NB4 (cell line): ENCODE measurements around the gene SGMS1.
"Not testable (repeated sequence)": the region's sequence is repeated elsewhere in the genome, so short reads cannot be mapped to it uniquely, and the experiment has no call there.

ENCODE experiments used
- DNase-seq: peaks from one replicate; pipeline ENCODE4 v3.0.0; 2010; ENCODE audit warnings: low read depth
- H3K4me3 ChIP-seq: one replicate; pipeline ENCODE4 v1.5.1; 2011; ENCODE audit warnings: mild to moderate bottlenecking, low read depth, low read length, moderate library complexity
- MYC ChIP-seq: IDR thresholded peaks from 2 replicates; pipeline ENCODE4 v1.6.1; 2011; ENCODE audit warnings: low read depth, low read length
- POLR2A ChIP-seq: IDR thresholded peaks from 2 replicates; pipeline ENCODE4 v1.6.1; 2011; ENCODE audit warnings: mild to moderate bottlenecking; ENCODE audit not compliant: insufficient read length; ENCODE audit errors: extremely low read depth
- TF ChIP-seq, protein P1 (sequence below): IDR thresholded peaks from 2 replicates; pipeline ENCODE4 v1.6.1; 2011; ENCODE audit warnings: low read depth, low read length
- TF ChIP-seq, protein P2 (sequence below): IDR thresholded peaks from one replicate; pipeline ENCODE4 v1.5.1; 2012; ENCODE audit warnings: low read depth, low read length

The SGMS1 gene

GRCh38 chr10:50358925-50359687, 264.6 kb downstream of the SGMS1 start:
- TF ChIP-seq, protein P1, sequence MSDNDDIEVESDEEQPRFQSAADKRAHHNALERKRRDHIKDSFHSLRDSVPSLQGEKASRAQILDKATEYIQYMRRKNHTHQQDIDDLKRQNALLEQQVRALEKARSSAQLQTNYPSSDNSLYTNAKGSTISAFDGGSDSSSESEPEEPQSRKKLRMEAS: no peak
- TF ChIP-seq, protein P2, sequence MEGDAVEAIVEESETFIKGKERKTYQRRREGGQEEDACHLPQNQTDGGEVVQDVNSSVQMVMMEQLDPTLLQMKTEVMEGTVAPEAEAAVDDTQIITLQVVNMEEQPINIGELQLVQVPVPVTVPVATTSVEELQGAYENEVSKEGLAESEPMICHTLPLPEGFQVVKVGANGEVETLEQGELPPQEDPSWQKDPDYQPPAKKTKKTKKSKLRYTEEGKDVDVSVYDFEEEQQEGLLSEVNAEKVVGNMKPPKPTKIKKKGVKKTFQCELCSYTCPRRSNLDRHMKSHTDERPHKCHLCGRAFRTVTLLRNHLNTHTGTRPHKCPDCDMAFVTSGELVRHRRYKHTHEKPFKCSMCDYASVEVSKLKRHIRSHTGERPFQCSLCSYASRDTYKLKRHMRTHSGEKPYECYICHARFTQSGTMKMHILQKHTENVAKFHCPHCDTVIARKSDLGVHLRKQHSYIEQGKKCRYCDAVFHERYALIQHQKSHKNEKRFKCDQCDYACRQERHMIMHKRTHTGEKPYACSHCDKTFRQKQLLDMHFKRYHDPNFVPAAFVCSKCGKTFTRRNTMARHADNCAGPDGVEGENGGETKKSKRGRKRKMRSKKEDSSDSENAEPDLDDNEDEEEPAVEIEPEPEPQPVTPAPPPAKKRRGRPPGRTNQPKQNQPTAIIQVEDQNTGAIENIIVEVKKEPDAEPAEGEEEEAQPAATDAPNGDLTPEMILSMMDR: no peak
- TF ChIP-seq POLR2A (no peak), MYC (no peak)
- DNase-seq: no peak
- no peak overlapping the region for H3K4me3 ChIP-seq

GRCh38 chr10:50358411-50358810, 265.3 kb downstream of the SGMS1 start:
- DNase-seq: no peak
- no peak overlapping the region for H3K4me3 ChIP-seq
- TF ChIP-seq, protein P2: no peak
- TF ChIP-seq MYC (no peak), POLR2A (no peak)
- TF ChIP-seq, protein P1: no peak

- DNase-seq, H3K4me3 ChIP-seq: not testable (repeated sequence)
These were observed 267.3 kb downstream of the SGMS1 start for GRCh38 chr10:50356481-50356832.

DNA sequence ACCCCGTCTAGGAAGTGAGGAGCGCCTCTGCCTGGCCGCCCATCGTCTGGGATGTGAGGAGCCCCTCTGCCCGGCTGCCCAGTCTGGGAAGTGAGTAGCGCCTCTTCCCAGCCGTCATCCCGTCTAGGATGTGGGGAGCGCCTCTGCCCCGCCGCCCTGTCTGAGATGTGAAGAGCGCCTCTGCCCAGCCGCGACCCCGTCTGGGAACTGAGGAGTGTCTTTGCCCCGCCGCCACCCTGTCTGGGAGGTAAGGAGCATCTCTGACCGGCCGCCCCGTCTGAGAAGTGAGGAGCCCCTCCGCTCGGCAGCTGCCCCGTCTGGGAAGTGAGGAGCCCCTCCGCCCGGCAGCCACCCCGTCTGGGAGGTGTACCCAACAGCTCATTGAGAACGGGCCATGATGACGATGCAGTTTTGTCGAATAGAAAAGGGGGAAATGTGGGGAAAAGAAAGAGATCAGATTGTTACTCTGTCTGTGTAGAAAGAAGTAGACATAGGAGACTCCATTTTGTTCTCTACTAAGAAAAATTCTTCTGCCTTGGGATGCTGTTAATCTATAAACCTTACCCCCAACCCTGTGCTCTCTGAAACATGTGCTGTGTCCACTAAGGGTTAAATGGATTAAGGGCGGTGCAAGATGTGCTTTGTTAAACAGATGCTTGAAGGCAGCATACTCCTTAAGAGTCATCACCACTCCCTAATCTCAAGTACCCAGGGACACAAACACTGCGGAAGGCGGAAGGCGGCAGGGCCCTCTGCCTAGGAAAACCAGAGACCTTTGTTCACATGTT, 267.9 kb downstream of the SGMS1 start:
- DNase-seq, H3K4me3 ChIP-seq: not testable (repeated sequence)

DNA sequence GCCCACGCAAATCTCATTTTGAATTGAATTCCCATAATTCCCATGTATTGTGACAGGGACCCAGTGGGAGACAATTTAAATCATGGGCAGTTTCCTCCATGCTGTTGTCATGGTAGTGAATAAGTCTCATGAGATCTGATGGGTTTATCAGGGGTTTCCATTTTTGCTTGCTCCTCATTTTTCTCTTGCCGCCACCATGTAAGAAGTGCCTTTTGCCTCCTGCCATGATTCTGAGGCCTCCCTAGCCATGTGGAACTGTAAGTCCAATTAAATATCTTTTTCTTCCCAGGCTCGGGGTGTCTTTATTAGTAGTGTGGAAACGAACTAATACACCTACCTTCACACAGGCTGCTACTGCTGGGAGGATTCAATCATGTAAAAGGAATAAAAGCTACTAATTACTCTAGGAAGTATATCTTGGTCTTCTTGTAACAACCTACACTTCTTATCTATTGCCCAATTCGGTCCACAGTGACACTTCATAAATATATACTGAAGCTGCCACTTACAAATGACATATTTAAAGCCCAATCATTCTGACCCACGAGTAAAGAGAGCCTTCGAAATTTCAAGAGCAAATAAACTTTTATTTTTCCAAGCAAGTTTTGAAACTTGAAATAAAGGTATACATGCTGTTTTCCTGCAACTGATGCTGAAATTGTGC, 272.1 kb downstream of the SGMS1 start:
- H3K4me3 ChIP-seq: no peak overlapping the region
- no peak for DNase-seq
- TF ChIP-seq, protein P1: no peak
- no peak for TF ChIP-seq MYC
- TF ChIP-seq, protein P2: no peak
- no peak for TF ChIP-seq POLR2A

GRCh38 chr10:50350366-50350765, 273.4 kb downstream of the SGMS1 start:
- no peak for DNase-seq
- H3K4me3 ChIP-seq: no peak overlapping the region
- TF ChIP-seq, protein P1: no peak
- TF ChIP-seq POLR2A: no peak
- TF ChIP-seq, protein P2: no peak
- TF ChIP-seq MYC: no peak
